GM12864 (cell line): Measurements from ENCODE around the gene IKZF2.

Source experiments
- DNase-seq: peaks from one replicate; pipeline ENCODE4 v3.0.0-alpha.2; 2011; ENCODE audit warnings: low read depth
- H3K4me3 ChIP-seq: 2 replicates; pipeline ENCODE4 v1.5.1; 2011; ENCODE audit warnings: mild to moderate bottlenecking, low read depth, low read length, control low read depth
- TF ChIP-seq, protein P1 (sequence below): IDR thresholded peaks from 2 replicates; pipeline ENCODE4 v1.5.1; 2011; ENCODE audit warnings: low read depth, mild to moderate bottlenecking, moderate library complexity, low read length, control low read depth, inconsistent platforms; ENCODE audit errors: missing control alignments

The IKZF2 gene

DNA sequence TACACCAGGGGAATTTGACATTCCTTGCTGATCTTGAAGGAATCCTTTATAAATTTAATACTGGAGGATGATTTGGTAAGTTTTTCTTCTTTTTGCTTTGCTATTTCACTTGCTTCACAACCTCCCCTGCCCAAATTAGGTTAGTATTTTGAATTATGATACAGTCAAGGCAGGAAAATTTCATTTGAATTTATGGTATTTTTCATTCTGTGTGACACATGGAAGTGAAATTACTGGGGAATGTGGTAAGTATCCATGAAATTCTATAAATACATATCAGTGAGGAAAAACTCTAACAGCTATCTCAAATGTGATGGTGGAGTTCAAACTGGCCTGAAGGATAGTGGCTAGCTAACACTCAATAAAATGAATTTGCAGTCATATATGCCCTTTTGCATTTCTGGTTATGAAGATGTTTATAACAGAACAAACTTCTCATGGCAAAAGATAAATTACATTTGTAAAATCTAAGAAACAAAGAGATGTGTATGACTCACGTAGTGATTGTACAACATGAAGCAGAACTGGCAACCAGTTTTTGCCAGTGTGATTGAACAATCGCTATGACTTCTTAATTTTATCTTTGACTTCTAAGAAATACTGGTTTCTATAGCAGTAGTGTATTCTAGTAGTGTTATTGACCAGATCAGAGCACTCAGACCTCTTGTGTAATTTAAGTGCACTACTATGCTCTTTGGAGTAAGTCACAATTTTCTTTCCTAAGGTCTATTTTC lies 152.6 kb downstream of the IKZF2 start:
- TF ChIP-seq, protein P1, sequence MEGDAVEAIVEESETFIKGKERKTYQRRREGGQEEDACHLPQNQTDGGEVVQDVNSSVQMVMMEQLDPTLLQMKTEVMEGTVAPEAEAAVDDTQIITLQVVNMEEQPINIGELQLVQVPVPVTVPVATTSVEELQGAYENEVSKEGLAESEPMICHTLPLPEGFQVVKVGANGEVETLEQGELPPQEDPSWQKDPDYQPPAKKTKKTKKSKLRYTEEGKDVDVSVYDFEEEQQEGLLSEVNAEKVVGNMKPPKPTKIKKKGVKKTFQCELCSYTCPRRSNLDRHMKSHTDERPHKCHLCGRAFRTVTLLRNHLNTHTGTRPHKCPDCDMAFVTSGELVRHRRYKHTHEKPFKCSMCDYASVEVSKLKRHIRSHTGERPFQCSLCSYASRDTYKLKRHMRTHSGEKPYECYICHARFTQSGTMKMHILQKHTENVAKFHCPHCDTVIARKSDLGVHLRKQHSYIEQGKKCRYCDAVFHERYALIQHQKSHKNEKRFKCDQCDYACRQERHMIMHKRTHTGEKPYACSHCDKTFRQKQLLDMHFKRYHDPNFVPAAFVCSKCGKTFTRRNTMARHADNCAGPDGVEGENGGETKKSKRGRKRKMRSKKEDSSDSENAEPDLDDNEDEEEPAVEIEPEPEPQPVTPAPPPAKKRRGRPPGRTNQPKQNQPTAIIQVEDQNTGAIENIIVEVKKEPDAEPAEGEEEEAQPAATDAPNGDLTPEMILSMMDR: no peak
- no peak overlapping the region for H3K4me3 ChIP-seq
- DNase-seq: no peak

DNA sequence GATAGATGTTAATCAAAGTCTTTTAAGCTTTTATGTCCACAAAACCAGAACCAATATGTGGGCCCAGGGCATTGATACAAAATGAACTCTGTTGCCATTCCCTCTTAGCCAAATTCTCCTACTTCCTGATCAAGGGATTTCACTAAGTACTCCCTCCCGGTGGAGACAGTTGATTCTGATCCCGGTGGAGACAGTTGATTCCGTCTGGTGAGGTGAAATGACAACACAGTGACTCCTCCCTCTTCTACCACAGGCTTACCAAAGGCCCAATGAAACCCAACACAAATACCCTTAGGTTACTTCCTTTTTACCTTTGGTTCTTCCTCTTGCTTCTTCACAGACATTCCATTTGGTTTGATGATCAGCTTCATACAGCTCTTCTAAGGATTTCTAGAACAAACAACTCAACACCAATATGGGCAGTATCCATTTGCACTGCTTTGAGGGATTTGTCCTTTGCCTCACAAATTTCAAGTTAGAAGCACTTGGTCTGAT lies 153.8 kb downstream of the IKZF2 start:
- TF ChIP-seq, protein P1: no peak
- H3K4me3 ChIP-seq: no peak overlapping the region
- DNase-seq: no peak

DNA sequence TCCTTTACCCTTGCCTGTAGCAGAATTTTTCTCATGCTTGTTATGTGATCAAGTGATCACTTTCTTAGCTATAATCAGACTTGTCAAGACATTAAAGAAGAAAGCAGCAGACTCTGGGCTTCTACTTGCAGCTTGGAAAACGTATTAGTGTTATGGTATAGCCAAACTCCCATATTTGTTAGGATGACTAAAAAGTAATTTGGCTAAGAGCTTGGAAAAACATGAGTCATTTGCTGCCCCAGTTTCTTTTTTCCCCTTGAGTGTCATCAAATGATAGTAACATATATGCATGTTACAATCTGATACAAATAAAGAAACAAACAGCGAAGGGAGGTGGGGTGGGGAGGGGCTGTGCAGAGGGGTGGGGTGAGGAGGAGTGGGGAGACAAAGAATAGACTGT lies 155.5 kb downstream of the IKZF2 start:
- no peak overlapping the region for H3K4me3 ChIP-seq
- DNase-seq: no peak
- TF ChIP-seq, protein P1: no peak

DNA sequence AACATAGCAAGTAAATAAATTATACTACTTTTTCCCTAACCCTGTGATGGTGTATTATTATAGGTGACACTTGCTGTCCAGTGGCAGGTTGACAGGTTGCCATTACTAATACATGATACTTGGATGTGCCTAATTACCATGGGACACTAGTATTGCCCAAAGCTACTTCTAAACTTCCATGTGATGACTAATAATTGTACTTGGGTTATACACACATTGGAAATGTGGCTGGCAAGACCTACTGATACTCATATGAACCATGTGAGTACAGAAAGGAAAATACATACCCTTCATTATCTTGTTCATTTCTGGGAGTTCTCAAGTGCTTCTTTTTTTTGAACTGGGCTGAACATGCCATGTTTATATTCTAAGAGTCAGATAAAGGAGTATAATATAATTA lies 156.4 kb downstream of the IKZF2 start:
- TF ChIP-seq, protein P1: no peak
- DNase-seq: no peak
- no peak overlapping the region for H3K4me3 ChIP-seq

DNA sequence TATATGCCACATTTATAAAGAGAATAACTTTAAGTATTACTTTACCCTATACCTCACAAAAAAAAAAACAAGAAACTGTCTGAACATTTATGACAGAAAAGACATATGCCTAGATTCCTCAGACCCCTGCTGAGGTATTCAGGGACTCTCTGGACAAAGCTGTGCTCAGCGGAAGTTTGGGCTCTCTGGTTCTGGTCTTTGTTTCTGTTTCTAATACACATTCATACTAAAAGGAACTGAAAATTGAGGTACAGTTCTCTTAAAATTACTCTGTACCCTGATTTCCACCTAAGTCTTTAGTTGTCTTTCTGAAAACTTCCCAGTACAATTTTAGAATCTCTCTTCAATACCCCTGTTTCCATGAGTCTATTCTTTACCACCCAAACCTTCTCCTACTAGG lies 160.3 kb downstream of the IKZF2 start:
- TF ChIP-seq, protein P1: no peak
- no peak for DNase-seq
- no peak overlapping the region for H3K4me3 ChIP-seq

DNA sequence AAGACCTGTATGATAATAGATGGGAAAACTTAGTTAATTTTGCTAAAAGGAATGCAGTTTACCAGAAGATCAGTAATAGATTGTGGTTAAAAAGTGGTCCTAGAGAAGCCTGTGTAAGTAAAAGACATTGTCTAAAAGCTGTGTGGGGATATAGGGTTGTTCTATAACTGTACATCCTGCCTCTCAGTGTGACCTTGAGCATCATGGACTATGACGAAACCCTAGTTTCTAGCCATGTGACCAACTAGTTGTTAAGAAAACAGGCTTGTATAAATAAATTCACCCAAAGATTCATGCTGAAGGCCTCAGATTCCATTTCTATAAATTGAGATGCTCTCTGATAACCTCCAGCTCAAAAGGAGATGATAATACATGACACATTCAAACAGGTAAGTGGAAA lies 160.7 kb downstream of the IKZF2 start:
- no peak overlapping the region for H3K4me3 ChIP-seq
- no peak for DNase-seq
- TF ChIP-seq, protein P1: no peak

DNA sequence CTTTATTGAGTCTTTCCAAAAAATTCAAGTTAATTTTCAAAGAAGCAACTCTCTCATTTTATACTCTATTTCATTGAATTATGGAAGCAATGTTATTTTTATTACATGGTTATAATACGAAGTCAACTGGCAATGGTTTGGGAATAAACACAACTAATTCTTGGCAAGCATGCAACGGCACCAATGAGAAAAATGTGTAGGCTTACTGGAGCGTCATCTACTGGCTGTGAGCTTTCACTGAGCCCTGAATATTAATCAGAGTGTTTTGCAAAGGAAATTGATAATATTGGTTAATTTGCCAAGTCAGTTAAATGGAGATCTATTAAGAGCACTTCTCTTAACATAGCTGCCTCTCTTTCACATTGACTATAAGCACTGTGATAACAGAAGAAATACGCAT lies 163.9 kb downstream of the IKZF2 start:
- no peak overlapping the region for H3K4me3 ChIP-seq
- TF ChIP-seq, protein P1: no peak
- no peak for DNase-seq
